ENCODE measurements around the gene TMEM212.

DNA sequence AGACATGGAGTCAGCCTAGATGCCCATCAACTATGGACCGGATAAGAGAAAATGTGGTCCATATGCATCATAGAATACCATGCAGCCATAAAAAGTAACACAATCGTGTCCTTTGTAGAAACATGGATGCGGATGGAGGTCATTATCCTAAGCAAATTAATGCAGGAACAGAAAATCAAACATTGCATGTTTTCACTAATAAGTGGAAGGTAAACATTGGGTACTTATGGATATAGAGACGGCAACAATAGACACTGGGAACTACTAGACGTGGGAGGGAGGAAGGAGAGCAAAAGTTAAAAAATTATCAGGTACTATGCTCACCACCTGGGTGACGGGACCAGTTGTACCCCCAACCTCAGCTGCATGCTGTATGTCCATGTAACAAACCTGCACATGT lies 35.3 kb upstream of the TMEM212 start:
- TF ChIP-seq EP300 (IDR thresholded peaks at IDR 0.05) = no peak
- TF ChIP-seq, protein P1, sequence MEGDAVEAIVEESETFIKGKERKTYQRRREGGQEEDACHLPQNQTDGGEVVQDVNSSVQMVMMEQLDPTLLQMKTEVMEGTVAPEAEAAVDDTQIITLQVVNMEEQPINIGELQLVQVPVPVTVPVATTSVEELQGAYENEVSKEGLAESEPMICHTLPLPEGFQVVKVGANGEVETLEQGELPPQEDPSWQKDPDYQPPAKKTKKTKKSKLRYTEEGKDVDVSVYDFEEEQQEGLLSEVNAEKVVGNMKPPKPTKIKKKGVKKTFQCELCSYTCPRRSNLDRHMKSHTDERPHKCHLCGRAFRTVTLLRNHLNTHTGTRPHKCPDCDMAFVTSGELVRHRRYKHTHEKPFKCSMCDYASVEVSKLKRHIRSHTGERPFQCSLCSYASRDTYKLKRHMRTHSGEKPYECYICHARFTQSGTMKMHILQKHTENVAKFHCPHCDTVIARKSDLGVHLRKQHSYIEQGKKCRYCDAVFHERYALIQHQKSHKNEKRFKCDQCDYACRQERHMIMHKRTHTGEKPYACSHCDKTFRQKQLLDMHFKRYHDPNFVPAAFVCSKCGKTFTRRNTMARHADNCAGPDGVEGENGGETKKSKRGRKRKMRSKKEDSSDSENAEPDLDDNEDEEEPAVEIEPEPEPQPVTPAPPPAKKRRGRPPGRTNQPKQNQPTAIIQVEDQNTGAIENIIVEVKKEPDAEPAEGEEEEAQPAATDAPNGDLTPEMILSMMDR (IDR thresholded peaks at IDR 0.05) = no peak
